GM19193 (cell line): ENCODE measurements around the gene BAZ1A.

Source experiments
- POLR2A ChIP-seq: IDR thresholded peaks from 4 replicates; pipeline ENCODE4 v1.6.1; 2011; ENCODE audit not compliant: insufficient read depth, insufficient read length; ENCODE audit errors: extremely low read depth

Gene BAZ1A

DNA sequence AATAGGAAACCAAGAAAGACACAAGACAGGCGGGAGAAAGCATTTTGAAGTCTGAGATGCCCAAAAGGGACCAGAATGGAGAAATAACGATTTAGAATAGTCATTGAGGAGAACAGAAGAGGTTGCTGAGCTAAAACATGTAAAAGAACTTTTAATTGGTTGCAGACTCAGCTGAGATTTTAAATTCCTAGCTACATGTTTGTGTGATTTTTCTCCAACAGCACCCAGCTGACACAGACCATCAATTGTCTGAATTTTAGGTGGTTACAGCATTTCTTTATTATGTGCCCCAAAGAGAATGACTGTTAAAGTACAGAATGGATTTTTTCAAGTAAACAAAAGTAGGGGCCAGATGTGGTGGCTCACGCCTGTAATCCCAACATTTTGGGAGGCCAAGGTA is 50.3 kb downstream of the BAZ1A start:
- no peak for TF ChIP-seq POLR2A

DNA sequence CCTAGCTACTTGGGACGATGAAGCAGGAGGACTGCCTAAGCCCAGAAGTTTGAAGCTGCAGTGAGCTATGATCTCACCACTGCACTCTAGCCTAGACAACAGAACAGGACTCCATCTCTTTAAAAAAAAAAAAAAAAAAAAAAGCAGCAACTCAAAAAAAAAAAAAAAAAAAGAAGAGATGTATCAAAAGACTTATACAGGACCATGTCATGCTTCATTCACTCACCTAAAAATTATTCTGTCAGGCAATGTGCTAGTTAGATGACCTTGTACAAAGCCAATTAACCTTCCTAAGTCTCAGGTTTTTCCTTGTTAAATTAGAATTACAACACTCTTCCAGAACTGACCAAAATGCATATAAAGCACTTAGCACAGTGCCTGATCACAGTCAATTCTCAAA is 50.9 kb downstream of the BAZ1A start:
- TF ChIP-seq POLR2A: no peak

DNA sequence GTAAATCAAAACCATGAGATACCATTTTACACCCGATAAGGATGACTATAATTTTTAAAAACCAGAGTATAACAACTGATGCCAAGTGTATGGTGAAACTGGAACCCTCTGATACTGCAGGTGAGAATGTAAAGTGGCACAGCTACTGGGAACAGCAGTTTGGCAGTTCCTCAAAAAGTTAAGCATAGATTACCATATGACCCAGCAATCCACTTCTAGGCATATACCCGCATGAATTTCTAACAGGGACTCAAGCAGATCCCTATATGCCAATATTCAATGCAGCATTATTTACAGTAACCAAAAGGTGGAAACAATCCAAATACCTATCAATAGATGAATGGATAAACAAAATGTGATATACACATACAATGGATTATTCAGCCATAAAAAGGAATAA is 57.4 kb downstream of the BAZ1A start:
- TF ChIP-seq POLR2A: no peak

DNA sequence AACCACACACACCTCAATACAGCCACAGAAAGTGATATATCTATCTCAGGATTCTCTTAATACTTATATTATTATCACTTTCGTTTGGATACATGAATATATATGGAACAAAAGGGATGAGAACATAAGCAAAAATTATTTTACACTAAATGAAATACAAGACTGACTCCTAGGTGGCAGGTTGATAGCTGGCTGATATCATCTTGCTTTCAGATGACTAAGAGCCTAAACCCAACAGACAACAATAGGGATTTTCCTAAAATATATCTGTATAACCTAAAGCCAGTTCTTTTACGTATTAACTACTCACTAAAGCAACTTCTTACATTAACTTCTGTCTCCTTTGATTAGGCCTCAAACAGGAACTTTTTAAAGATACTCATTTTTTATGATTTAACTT is 65.1 kb downstream of the BAZ1A start:
- TF ChIP-seq POLR2A: no peak

DNA sequence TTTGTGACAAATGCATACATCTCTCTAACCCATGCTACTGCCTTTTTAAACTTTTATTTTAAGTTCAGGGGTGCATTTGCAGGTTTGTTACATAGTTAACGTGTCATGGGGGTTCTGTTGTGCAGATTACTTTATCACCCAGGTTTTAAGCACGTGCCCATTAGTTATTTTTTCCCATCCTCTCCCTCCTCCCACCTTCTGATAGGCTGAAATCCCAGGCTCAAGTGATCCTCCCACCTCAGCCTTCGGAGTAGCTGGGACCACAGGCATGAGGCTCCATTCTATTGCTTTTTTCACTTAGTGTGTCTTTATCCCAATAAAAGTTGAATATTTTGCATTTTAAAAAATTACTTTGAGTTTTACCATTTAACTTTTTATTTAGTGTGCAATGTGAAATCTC is 68.9 kb downstream of the BAZ1A start:
- TF ChIP-seq POLR2A: no peak

DNA sequence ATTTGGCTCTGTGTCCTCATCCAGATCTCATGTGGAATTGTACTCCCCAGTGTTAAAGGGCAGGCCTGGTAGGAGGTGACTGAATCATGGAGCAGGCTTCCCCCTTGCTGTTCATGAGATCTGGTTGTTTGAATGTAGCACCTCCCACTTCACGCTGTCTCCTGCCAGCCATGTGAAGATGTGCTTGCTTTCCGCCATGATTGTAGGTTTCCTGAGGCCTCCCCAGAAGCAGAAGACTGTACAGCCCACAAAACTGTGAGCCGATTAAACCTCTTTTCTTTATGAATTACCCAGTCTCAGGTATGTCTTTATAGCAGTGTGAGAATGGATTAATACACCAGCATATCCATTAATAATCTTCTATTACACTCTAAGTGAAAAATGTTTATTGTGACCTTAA is 70.2 kb downstream of the BAZ1A start:
- TF ChIP-seq POLR2A: no peak

DNA sequence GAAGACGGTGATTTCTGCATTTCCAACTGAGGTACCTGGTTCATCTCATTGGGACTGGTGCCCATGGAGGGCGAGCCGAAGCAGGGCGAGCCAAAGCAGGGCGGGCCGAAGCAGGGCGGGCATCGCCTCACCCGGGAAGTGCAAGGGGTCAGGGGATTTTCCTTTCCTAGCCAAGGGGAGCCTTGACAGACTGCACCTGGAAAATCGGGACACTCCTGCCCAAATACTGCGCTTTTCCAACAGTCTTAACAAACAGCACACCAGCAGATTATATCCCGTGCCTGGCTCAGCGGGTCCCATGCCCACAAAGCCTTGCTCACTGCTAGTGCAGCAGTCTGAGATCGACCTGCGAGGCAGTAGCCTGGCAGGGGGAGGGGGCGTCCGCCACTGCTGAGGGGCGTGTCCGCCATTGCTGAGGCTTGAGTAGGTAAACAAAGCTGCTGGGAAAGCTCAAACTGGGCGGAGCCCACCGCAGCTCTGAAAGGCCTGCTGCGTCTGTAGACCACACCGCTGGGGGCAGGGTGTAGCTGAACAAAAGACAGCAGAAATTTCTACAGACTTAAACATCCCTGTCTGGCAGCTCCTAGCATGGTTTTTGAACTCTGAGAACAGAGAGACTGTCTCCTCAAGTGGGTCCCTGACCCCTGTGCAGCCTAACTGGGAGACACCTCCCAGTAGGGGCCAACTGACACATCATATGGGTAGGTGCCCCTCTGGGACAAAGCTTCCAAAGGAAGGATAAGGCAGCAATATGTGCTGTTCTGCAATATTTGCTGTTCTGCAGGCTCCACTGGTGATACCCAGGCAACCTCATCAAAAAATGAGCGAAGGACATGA is 77.2 kb downstream of the BAZ1A start:
- TF ChIP-seq POLR2A: no peak

DNA sequence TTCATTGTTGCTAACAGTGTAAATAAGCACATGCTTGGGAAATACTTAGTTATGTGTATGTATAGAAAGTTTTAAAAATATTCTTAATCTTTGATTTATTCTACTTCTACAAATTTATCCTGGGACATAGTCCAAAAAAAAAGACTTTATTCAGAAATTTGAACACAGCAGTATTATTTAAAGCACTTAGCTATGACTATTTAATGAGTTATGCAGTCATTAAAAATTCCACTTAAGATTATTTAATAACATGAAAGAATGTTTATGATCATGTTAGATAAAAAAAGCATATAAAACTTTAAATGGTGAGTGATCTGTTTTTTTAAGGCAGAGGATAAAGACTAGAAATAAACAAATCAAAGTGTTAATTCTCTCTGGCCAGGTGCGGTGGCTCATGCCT is 78.3 kb downstream of the BAZ1A start:
- TF ChIP-seq POLR2A: no peak

DNA sequence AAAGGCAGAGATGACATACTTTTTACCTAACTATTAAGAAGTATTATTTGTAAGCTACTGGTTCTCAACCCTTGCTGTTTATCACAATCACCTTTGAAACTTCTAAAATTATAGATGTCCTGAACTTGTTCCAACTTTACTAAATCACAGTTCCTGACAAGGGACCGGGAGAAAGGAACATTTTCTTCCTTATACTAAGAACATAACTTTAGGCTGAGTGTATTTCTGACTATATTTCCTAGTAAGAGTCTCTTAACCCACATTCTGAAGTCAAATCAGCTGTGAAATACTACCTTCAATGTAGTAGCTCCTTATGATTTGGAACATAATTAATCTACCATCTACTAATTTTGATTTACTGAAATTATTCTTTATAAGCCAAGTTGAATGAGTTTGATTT is 80.2 kb downstream of the BAZ1A start:
- no peak for TF ChIP-seq POLR2A

DNA sequence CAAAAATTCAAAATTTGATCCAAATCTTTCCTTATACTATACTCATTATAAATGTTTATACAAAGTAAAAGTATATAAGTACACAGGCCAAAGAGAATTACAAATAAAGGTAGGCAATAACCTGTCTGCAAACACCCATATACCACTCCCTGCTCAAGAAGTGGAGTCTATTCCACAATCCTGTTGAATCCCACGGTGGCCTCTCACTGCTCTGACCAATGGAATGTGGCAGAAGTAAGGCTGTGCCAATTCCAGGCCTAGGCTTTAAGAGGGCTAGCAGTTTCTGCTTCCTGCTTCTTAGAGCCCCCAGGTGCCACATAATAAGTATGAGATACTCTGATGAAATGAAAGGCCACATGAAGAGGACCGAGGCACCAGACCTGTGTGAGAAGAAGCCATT is 80.9 kb downstream of the BAZ1A start:
- no peak for TF ChIP-seq POLR2A

DNA sequence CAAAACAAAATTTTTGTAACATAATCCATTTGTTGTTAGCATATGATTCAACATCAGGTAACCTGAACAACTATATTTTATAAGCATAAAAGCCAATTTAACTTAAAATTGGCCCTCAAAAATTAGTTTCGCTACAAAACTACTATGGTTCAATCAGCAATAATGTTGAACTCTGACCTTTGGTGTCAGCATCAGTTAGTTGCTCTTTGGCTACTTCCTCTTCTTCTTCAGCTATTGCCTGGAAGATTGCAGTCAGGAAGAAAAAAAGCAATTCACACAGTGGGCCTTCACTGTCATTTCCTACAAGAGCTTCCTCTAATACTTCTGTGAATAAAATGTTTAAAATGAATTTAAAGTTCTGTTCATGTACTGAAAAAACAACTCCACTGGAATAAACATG is 82.6 kb downstream of the BAZ1A start:
- no peak for TF ChIP-seq POLR2A

DNA sequence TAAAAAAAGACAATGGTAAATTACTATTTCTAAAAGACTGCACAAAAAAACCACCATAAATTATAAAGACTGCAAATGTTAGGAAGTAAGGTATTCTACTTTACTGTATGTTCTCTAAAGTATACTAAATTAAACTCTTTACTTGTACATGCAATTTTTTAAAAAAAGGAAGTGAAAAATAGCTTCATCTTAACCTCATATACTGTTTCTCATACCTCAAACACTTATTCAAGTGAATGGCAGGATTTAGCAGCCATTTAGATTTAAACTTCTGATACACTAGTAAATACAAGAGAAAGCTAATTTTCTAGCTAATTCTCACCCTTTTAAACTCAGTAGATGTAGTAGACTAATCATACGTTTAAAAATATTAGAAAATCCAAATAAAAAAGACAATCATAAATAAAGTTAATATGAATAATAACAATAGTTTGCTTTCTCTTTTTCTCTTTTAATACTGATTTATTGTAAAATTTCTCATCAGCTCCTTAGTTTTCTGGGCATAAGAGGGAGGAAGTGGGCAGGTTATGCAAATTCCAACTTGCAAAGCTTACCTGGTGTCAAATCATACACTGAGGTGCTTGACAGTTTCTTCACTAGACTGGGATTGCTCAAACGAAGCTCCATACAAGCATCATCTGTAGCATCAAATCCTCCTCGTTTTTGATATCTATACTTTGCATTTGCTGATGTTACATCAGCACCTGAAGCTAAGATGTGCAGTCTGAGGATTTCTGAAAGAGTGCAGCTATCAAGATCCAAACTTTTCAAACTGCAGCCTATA is 89.7 kb downstream of the BAZ1A start:
- no peak for TF ChIP-seq POLR2A

DNA sequence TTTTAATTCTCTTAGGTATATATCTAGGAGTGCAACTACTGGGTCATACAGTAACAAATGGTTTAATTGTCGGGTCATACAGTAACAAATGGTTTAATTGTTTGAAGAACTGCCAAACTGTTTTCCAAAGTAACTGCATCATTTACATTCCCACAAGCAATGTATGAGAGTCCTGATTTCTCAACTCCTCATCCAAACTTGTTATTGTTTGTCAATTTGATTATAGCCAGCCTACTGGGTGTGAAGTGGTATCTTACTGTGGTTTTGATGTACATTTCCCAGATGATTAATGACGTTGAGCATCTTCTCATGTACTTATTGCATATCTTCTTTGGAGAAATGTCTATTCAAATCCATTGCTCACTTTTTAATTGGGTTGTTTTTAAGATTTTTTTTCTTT is 93.1 kb downstream of the BAZ1A start:
- TF ChIP-seq POLR2A: no peak

DNA sequence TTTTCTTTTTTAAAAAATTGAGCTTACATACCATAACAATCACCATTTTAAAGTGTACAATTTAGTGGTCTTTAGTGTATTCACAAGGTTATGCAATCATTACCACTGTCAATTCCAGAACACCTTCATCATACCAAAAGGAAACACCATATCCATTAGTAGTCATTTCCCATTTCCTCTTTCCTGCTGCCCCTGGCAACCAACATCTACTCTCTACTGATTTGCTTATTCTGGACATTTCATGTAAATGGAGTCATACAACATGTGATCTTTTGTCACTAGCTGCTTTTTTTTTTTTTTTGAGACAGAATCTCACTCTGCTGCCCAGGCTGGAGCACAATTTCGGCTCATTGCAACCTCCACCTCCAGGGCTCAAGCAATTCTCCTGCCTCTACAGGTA is 93.9 kb downstream of the BAZ1A start:
- TF ChIP-seq POLR2A: no peak

DNA sequence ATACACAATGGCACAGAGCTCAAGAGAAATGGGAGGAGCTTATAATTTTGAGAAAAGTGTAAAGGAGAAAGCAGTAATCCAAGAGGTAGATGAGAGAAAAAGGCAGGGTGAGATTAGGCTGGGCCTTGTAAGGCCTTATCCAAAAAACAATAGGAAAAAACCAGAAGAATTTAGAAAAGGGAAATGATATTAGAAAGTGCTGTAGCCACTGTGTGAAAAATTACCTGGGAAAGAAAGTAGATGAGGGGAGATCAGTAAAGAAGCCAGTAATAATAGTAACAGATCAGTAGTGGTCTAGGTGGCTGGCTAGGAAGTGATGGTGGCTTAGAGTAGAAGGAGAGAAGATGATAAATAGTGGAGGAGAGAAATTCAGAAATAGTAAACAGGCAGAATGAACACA is 94.5 kb downstream of the BAZ1A start:
- no peak for TF ChIP-seq POLR2A

DNA sequence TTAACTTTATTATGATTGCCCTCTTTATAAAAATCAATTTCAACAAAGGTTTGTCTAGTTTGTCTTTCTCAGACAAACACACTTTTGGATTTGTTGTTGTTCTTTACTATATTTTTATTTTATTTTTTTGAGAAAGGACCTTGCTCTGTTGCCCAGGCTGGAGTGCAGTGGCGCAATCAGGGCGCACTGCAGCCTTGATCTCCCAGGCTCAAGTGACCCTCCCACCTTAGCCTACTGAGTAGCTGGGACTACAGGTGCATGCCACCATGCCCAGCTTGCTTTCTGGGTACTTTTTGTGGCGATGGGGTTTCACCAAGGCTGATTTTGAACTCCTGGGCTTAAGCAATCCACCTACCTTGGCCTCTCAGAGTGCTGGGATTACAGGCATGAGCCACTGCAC is 96.4 kb downstream of the BAZ1A start:
- TF ChIP-seq POLR2A: no peak

DNA sequence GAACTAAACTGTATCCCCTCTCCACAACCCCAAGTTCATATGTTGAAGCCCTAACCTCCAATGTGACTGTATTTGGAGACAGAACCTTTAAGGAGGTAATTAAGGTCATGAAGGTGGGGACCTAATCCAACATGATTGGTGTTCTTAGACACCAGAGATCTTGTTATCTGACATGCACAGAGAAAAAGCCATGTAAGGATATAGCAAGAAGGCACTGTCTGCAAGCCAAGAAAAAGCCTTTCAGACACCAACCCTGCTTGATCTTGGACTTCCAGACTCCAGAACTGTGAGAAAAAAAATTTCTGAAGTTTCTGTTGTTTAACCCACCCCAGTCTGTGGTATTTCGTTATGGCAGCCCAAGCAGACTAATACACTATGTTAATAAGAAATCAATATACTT is 98.5 kb downstream of the BAZ1A start:
- no peak for TF ChIP-seq POLR2A

DNA sequence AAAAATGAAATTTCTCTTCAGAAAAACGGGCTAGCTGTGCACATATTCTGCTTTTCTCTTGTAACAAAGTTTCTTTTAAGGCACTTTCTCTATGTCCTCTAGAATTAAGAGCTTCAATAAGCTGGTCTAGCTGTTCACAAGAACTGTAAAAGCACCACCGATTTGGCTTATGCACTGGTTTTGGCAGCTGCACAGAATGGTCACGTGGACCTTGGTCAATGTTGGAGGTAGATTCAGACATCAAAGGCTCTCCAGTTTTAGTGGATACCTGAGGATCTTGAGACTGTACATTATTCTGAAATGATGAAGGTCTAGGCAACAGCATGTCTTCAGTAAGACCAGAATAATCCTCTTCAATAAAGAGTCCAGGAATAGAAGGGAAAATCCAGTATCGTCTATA is 99.2 kb downstream of the BAZ1A start:
- no peak for TF ChIP-seq POLR2A
